ENCODE measurements around the gene SPRED2. TPM values are rescaled to one million over a fixed set of nuclear protein-coding genes. Genes with fewer than 3 reads are reported as not detected.

SPRED2 gene
- 22.5 and 25.4 TPM in 2 replicates for total RNA-seq (2021; fragmentation: NEBNext Ultra II Directional; extraction: Animal tissue kit (Norgen Biotek cat#: 25700))
- polyA plus RNA-seq (2011; rRNA removed), result 15.3 and 21.0 TPM in 2 replicates
- 9.4 TPM for polyA plus RNA-seq (2011; cell fraction: cytosol; rRNA removed)
- polyA plus RNA-seq (2011; cell fraction: nucleus; rRNA removed), result 14.3 TPM
- 13.7 to 15.0 TPM (median 14.4 TPM) in 4 replicates for polyA plus RNA-seq (2012, experiment 1 of 2)
- 7.6 TPM for polyA plus RNA-seq (2012, experiment 2 of 2)
- polyA plus RNA-seq (2013, experiment 1 of 2), result 11.7 TPM
- 11.4 TPM for polyA plus RNA-seq (2013, experiment 2 of 2)
- 9.2 and 13.0 TPM in 2 replicates for polyA minus RNA-seq (2011; rRNA and poly(A)+ RNA removed)
- polyA minus RNA-seq (2011; cell fraction: cytosol; rRNA and poly(A)+ RNA removed), result 15.4 TPM
- polyA minus RNA-seq (2011; cell fraction: nucleus; rRNA and poly(A)+ RNA removed), result 7.6 TPM
- long read RNA-seq, experiment 1, full-length matches to known transcripts, result 2 of 14 reads
- long read RNA-seq, experiment 1, partial matches to known transcripts, result 1 of 14 reads
- long read RNA-seq, experiment 1, other reads (novel, unspliced or antisense), result 11 of 14 reads
- long read RNA-seq, experiment 2, partial matches to known transcripts, result 1 of 1 reads
- long read RNA-seq, experiment 2, other reads (novel, unspliced or antisense), result 0 of 1 reads

GRCh38 chr2:65432227-65433190, at the start of gene SPRED2:
Gene SPRED2, minus strand, starts transcription at chr2:65432599. Its CDS starts 612 bp downstream, at chr2:65431987.
- H3K27ac ChIP-seq (ENCODE audit: low read depth, low read length), result no peak within 1 kb of the TSS
- no peak within 1 kb of the TSS for H3K14ac ChIP-seq (ENCODE audit: insufficient read length)
- TF ChIP-seq, protein P1, sequence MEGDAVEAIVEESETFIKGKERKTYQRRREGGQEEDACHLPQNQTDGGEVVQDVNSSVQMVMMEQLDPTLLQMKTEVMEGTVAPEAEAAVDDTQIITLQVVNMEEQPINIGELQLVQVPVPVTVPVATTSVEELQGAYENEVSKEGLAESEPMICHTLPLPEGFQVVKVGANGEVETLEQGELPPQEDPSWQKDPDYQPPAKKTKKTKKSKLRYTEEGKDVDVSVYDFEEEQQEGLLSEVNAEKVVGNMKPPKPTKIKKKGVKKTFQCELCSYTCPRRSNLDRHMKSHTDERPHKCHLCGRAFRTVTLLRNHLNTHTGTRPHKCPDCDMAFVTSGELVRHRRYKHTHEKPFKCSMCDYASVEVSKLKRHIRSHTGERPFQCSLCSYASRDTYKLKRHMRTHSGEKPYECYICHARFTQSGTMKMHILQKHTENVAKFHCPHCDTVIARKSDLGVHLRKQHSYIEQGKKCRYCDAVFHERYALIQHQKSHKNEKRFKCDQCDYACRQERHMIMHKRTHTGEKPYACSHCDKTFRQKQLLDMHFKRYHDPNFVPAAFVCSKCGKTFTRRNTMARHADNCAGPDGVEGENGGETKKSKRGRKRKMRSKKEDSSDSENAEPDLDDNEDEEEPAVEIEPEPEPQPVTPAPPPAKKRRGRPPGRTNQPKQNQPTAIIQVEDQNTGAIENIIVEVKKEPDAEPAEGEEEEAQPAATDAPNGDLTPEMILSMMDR (IDR thresholded peaks at IDR 0.05; ENCODE audit: control extremely low read depth in 1 of 3, insufficient read depth in 1 of 3, low read depth in 1 of 3, low read length in 3 of 3), result no peak
- TF ChIP-seq, protein P2, sequence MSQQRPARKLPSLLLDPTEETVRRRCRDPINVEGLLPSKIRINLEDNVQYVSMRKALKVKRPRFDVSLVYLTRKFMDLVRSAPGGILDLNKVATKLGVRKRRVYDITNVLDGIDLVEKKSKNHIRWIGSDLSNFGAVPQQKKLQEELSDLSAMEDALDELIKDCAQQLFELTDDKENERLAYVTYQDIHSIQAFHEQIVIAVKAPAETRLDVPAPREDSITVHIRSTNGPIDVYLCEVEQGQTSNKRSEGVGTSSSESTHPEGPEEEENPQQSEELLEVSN (IDR thresholded peaks at IDR 0.05), result no peak
- TF ChIP-seq SIN3A (conservative IDR thresholded peaks at IDR 0.05 in 1 of 2, IDR thresholded peaks at IDR 0.05 in 1 of 2; ENCODE audit: low read depth in 1 of 2, low read length in 2 of 2), result peak; percentile 78 to 90; a peak in 2 of 4 replicates

More at GRCh38 chr2:65432227-65433190, at the start of gene SPRED2:
- Histone ChIP-seq H3K4me3 (ENCODE audit: extremely low read depth in 1 of 4, insufficient read depth in 2 of 4, low read depth in 3 of 4, low read length in 4 of 4) (peak within 1 kb of the TSS; percentile 61 to 92 (median 73)), H4K5ac (ENCODE audit: insufficient read length, low read depth, low read length) (no peak within 1 kb of the TSS), H4K8ac (ENCODE audit: extremely low read depth, insufficient read depth, low read length) (peak within 1 kb of the TSS; percentile 57; the same call in 1 of the 2 replicates), H3K79me2 (ENCODE audit: control insufficient read depth in 1 of 2, insufficient read depth in 2 of 2, low read length in 2 of 2) (peaks cover 0 to 27% of the 10 kb centered on the region in 2 experiments; a peak in 2 of 4 replicates), H3K79me1 (ENCODE audit: low read depth, low read length) (no peaks in the 10 kb centered on the region), H4K20me1 (replicated peaks in 1 of 2; ENCODE audit: control insufficient read depth in 1 of 2, insufficient read depth in 2 of 2, low read length in 2 of 2) (peaks cover 17 to 20% of the 10 kb centered on the region in 2 experiments), H3K4me2 (ENCODE audit: insufficient read depth in 1 of 2, low read depth in 2 of 2, low read length in 2 of 2) (peak within 1 kb of the TSS; percentile 74 to 88), H2BK20ac (ENCODE audit: low read length) (no peak within 1 kb of the TSS), H3K23ac (ENCODE audit: insufficient read length) (no peak within 1 kb of the TSS), H2BK5ac (ENCODE audit: low read depth, low read length) (no peak within 1 kb of the TSS; the same call in 1 of the 2 replicates), H2BK15ac (ENCODE audit: low read length) (no peak within 1 kb of the TSS), H3K4ac (replicated peaks; ENCODE audit: insufficient read length, low read depth, low read length) (no peak within 1 kb of the TSS), H3K27me3 (replicated peaks in 1 of 4; ENCODE audit: control insufficient read depth in 3 of 4, extremely low read depth in 1 of 4, insufficient read depth in 3 of 4, low read length in 3 of 4) (peaks cover 0 to 40% (median 21%) of the 10 kb centered on the region in 4 experiments; a peak in 6 of 7 replicates), H3K4me1 (replicated peaks in 1 of 4; ENCODE audit: control insufficient read depth in 3 of 4, insufficient read depth in 4 of 4, low read length in 3 of 4) (peaks cover 8 to 26% (median 17%) of the 10 kb centered on the region in 4 experiments), H2AFZ (ENCODE audit: low read length) (no peak within 1 kb of the TSS; the same call in 1 of the 2 replicates), H3K9me3 (ENCODE audit: insufficient read depth in 2 of 2, low read depth in 1 of 2, low read length in 1 of 2) (no peaks in the 10 kb centered on the region), H2AK5ac (ENCODE audit: low read depth, low read length) (no peak within 1 kb of the TSS), H3K9ac (replicated peaks in 1 of 4; ENCODE audit: extremely low read depth in 1 of 4, low read depth in 3 of 4, low read length in 3 of 4) (peak within 1 kb of the TSS in 2 of 4 experiments; percentile 38 to 48; a peak in 4 of 7 replicates), H3K23me2 (ENCODE audit: low read depth, low read length) (peaks cover 20% of the 10 kb centered on the region; the same call in 1 of the 2 replicates), H4K91ac (replicated peaks; ENCODE audit: insufficient read length, low read length) (no peak within 1 kb of the TSS), H3K56ac (replicated peaks; ENCODE audit: insufficient read length, low read depth, low read length) (no peak within 1 kb of the TSS), H2BK120ac (replicated peaks; ENCODE audit: low read depth, low read length) (no peak within 1 kb of the TSS), H2BK12ac (ENCODE audit: low read depth, low read length) (0 out of 2 replicates have a peak within 1 kb of the TSS, but pooled peaks have one; percentile 17), H3K36me3 (ENCODE audit: control insufficient read depth in 2 of 4, insufficient read depth in 4 of 4, low read length in 3 of 4) (no peaks in the 10 kb centered on the region), H3K18ac (ENCODE audit: extremely low read depth, low read length) (peak within 1 kb of the TSS; percentile 43; the same call in 1 of the 2 replicates)
- WGBS, 2 experiments (ENCODE audit: extremely low coverage in 1 of 2, insufficient coverage in 1 of 2, insufficient read length in 1 of 2, insufficient replicate concordance in 2 of 2, low coverage in 1 of 2, low lambda C conversion rate in 2 of 2, missing lambda C conversion rate in 1 of 2), result 3% methylated on average over 14 of the region's 68 CpGs; no CpG with 5 or more reads in 1 of the 2 experiments
- ChIA-PET POLR2A (ENCODE audit: partially characterized antibody) (interaction anchor here (0.9 kb wide), 1 partner anchor 19 kb away, joined by 3 read pairs; no protein-coding TSS in a partner anchor), CTCF (ENCODE audit: partially characterized antibody) (interaction anchor here (0.7 kb wide), 1 partner anchor 161 kb away, joined by 3 read pairs; no protein-coding TSS in a partner anchor)
- FAIRE-seq (no peak), DNase-seq (ENCODE audit: low read depth in 1 of 2, low spot score in 2 of 2) (peak; percentile 84 to 87)

All from H1 (cell line).